ENCODE results near the gene KLHDC9.
"Not testable (repeated sequence)": the region's sequence is repeated elsewhere in the genome, so short reads cannot be mapped to it uniquely, and the experiment has no call there.

Gene KLHDC9

DNA sequence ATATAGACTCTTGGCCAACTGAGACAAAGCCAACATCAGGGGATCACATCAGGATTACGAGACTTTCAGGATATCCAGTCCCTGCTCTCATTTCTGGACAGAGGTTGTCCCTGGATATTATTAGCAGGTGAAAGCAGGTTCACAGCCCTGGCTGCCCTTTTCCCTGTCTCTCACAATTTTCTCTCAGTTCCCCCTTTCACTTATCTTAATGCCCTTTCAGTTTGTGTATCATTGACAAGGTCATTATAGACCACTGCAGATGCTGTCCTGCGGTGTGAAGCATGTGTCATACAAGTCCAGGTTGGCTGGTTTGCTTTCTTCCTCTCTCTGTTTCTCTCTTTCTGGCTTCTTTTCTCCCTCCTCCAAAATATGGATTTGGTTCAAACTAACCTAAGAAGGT is 2.1 kb upstream of the KLHDC9 start:
- DNase-seq (ENCODE audit: low read depth): no peak

DNA sequence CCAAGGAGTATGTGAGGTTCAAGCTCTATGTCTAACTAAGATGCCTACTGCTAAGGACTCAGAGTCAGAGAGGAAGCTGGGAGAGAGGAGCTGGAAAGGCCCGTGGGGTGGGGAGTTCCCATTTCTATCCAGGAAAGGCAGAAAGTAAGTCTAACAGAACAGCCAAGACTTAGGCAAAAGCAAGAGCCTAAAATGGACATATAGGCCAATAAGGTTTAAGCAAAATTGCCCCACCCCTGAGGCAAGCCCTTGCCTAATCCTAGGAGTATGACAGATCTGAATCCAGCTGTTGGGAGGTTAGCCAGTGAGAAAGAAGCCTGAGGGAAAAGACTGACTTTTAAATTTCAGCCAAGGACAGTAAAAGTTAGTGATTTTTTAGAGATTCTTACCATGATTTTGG is 1.6 kb upstream of the KLHDC9 start:
- peak; percentile 75 for DNase-seq (ENCODE audit: low read depth)

DNA sequence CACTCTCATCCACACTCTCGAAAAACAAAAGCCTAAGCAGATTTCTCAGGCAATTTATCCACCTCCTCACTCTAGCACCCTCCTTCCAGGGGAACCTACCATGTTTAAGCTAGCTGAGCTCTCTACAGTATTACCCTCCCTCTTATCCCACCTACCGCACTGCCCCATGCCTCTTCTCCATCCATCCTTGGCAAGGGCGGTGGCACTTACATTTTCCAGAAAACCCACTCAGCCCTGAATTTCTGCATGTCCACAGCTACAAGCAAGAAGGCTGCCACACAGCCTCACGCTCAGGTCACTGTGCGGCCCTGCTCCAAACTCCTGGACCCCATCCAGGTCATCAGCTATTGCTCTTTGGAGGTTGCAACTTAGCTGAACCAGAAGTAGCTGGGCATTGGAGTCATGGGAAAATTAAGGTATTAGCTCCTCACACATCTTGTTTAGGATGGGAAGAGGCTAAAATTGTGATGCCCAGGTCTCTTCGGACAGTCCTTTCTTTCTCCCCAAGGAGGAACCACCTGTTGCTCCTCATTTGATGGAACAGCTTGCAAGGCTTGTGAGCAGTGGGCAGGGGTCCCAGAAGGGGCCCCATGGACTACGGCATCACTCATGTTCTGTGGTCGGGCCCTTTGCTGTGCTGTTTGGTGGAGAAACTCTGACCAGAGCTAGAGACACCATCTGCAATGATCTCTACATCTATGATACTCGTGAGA is 1.1 kb downstream of the KLHDC9 start:
- no peak for DNase-seq (ENCODE audit: low read depth)

DNA sequence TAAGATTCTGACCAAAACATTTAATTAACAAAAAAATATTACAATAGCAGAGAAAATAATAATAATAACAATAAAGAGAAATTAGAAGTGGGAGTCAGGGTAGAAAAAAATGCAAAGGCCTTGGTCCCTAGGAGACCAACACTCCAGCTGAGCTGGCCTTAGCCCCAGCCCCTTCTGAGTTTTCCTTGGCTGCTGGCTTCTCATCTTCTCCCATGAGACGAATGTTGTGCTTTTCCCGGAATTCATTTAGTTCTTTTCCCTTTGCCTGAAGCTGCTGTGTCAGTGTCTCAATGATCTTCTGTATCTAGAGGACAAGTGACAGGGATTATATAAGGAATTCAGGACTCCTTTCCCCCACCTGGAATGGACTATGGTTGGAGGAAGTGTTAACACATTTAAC is 2.4 kb downstream of the KLHDC9 start:
- no peak for DNase-seq (ENCODE audit: low read depth)

DNA sequence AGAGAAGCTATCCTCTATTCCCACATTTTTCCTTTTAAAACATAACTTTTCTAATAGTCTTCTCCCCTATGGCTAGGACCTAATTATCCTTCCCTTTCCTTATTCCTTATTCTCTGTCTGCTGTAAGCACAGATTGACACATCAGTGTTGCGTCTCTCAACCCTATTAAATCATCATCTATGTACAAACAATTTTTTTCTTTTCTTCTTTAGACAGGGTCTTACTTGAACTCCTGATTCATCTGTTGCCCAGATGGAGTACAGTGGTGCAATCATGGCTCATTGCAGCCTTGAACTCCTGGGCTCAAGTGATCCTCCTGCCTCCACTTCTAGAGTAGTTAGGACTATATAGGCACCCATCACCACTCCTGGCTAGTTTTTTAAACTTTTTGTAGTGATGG is 8.3 kb downstream of the KLHDC9 start:
- DNase-seq (ENCODE audit: low read depth): no peak

DNA sequence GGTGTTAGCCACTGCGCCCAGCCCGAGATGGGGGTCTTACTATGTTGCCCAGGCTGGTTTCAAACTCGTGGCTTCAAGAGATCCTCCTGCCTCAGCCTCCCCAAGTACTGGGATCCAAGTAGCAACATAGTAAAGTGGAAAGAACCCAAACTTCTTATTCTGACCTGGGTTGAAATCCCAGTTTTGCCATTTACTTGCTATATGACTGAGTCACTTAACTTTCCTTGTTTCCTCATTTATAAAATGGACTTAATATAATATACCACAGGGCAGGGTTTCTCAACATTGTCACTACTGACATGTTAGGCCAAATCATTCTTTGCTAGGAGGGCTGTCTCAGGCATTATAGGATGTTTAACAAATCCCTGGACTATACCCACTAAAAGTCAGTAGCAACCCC is 13.0 kb downstream of the KLHDC9 start:
- no peak for DNase-seq (ENCODE audit: low read depth)

DNA sequence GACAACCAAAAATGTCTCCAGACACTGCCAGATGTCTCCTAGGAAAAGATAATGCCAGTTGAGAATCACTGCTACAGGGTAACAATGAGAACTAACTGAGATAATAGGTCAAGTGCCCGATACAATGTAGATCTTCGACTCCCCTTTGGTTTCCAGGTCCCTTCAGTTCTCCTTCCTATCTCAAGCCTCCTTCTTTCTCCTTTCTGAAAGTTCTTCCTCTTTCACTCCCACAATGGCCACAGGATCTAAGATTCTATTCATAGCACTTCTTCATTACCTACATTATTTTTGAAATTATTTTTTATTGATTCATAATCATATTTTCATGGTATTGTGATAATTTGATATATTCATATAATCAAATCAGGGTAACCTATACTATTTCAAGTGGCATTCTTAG is 13.4 kb downstream of the KLHDC9 start:
- no peak for DNase-seq (ENCODE audit: low read depth)

DNA sequence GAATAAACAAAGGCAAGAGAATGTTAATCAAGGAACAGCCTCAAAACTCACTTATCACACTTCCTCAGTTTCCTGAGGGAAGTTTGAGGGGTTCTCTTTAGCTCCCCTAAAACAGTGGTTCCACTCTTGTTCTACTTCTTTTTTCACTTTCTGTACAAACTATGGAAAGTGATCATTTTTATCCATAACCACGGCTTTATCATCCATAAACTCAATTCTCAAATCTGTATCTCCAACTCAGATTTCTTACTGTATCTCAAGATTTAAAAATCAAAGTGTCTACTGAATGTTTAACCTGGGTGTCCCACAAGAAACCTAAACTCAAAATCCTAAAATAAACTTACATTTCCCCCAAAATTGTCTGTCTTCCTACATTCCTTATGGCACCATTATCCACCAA is 15.8 kb downstream of the KLHDC9 start:
- no peak for DNase-seq (ENCODE audit: low read depth)

DNA sequence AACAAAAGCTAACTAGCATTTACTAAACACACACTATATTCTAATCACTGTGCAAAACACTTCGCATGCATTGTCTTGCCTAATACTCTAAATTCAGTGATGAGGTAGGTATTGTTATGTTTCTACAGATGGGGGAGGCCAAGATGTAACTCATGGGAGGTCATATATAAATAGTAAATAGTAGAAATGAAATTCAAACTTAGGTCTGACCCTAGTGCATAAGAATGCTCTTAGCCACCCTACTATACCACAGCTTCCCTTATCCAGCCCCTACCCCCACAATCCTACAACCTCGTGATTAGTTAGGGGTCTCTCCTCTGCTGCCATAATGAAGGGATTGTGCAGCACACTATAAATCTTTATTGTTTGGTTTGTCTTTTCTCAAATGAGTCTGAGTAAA is 16.4 kb downstream of the KLHDC9 start:
- no peak for DNase-seq (ENCODE audit: low read depth)

DNA sequence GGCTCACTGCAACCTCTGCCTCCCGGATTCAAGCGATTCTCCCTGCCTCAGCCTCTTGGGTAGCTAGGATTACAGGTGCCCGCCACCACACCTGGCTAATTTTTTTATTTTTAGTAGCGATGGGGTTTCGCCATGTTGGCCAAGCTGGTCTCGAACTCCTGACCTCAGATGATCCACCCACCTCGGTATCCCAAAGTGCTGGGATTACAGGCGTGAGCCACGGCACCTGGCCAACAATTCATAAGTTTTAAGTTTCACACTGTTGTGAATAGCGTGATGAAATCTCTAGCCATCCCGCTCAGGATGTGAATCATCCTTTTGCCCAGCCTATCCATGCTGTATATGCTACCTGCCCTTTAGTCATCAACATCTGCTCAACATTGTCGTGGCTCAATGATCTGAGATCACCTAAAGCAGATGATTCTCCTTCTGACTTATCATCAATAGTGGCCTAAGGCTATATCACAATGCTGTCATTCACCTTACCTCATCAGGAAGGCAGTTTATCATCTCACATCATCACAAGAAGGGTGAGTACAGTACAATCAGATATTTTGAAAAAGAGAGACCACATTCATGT is 17.1 kb downstream of the KLHDC9 start:
- no peak for DNase-seq (ENCODE audit: low read depth)

DNA sequence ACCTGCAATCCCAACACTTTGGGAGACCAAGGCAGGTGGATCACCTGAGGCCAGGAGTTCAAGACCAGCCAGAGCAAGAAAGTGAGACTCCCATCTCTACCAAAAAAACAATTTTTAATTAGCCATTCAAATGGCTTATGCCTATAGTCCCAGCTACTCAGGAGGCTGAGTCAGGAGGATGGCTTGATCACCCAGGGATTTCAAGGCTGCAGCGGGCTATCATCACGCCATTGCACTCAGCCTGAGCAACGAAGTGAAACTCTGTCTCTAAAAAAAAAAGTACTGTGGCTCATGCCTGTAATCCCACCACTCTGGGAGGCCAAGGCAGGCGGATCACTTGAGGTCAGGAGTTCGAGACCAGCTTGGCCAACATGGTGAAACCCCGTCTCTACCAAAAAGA is 17.8 kb downstream of the KLHDC9 start:
- DNase-seq (ENCODE audit: low read depth): not testable (repeated sequence)

DNA sequence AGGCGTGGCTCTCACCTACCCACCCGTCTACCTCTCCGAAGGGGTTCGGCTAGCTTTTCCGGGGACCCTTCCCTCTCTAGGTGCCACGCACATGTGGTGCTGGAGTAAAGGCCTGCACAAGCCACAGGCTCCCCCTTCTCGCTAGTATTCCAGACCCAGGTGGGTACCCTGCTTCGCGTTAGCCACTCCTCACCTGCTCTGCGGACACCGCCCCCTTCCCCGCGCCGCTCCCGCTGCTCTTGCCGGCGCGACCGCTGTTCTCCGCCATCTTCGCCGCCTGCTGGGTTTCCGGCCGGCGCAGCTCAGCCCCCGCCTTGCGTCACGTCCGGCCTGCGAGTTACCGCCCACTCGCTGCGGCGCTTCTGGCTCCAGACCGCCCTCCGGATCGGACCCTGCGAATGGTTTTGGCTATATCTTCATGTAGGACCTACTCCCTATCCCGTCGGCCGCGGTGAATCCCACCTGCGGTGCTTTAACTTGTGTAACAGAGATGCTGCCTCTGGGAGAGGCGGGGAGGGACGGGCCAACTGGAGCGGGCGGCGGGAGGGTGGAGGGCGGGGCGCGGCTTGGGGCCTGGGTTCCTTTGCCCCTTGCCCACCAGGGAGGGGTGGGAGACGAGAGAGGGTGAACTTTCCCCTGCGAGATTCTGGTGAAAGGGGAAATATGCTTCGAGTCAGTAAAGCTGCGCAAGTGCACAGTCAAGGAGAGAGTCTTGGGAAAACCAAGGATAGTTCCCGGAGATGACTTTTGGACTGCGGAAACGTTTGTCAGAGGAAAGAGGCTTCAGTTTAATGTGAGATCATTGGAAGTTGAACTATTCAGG is 19.8 kb downstream of the KLHDC9 start, which contains the start of the genes NIT1 and PFDN2:
Gene NIT1, plus strand, starts transcription at position 347 of the 823 bp plus-strand sequence. Its CDS starts 72 bp downstream, at position 419.
Gene PFDN2, minus strand, starts transcription at position 279 of the 823 bp plus-strand sequence. Its CDS starts 11 bp downstream, at position 268.
- DNase-seq (ENCODE audit: low read depth): peak; percentile 62

DNA sequence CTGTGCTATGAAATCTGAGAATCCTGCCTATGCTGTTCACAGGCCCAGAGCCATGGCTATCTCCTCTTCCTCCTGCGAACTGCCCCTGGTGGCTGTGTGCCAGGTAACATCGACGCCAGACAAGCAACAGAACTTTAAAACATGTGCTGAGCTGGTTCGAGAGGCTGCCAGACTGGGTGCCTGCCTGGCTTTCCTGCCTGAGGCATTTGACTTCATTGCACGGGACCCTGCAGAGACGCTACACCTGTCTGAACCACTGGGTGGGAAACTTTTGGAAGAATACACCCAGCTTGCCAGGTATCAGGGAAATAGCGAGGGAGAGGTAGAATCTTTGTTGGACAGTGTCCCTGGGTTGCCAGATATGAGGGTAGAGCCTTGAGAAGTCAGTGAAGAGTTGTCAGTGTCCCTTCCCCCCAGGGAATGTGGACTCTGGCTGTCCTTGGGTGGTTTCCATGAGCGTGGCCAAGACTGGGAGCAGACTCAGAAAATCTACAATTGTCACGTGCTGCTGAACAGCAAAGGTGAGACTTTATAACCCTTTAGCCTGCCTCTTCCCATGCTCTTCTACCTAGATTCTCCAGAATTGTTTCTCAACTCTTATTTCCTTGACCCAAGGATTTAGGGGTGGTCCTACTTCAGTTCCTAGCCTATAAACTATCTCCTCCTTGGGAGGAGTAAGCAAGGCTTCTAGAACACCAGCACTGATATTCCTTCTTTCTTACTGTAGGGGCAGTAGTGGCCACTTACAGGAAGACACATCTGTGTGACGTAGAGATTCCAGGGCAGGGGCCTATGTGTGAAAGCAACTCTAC is 21.1 kb downstream of the KLHDC9 start:
- peak; percentile 54 for DNase-seq (ENCODE audit: low read depth)

DNA sequence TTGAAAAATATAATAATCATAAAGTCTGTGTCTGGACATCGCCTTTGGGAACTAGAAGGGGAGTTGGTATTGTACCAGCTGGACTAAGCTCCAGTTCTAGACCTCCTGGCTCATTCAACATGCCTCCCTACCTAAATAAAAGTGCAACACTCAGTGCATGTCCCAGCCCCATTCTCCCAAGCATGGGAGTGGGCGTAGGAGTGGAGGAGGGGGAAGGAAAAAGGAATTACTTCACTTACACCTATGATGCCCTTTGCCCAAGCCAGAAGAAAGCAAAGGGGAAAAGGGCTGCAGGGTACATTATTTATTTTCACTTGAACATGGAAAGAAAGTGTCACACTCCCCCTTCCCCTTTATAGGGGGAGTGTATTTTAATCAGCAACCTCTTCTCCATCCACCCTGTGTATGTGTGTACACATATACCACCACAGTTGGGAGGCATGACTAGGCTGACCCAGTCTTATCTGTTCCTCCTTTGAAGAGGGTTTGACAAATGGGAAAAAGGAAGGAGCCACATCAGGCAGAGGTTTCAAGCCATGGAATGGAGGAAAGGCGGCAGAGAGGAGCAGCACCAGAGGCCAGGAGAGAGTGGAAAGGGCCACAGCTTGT is 23.0 kb downstream of the KLHDC9 start:
- DNase-seq (ENCODE audit: low read depth): no peak

DNA sequence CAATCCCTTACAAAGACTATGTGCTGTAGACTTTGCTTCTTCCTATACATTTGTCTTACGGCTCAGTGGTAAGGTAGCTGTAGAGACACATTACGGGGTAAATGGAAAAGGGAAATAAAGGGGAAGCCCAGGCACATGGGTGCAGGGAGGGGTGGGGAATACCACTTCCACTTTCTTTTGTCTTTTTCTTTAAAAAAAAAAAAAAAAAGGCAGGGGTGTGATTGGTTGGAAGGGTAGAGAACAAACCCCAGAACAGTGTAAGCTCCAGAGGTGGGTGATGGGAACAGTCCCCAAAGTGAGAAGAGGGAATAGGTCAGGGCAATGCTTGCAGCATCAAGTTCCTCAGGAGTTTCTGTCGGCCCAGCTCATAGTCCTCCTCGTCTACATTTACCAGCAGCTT is 23.7 kb downstream of the KLHDC9 start:
- DNase-seq (ENCODE audit: low read depth): no peak

DNA sequence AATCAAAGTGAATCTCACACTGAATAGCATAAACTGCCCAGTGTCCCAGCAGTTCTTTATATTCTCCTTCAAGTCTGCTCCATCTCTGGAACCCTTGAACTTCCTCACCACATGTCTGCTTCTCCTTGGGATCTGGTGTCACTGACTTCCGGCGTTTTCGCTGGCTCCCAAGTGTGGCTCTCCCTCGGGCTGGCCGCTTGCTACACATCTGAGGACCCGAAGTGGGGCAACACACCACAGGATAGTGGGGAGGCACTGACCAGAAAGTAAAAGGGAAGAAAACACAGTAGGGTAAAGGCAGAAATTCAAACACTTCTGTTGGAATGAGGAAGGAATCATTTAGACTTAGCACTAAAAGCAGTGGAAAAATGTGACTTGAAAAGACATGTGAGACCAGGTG is 24.8 kb downstream of the KLHDC9 start:
- DNase-seq (ENCODE audit: low read depth): no peak

DNA sequence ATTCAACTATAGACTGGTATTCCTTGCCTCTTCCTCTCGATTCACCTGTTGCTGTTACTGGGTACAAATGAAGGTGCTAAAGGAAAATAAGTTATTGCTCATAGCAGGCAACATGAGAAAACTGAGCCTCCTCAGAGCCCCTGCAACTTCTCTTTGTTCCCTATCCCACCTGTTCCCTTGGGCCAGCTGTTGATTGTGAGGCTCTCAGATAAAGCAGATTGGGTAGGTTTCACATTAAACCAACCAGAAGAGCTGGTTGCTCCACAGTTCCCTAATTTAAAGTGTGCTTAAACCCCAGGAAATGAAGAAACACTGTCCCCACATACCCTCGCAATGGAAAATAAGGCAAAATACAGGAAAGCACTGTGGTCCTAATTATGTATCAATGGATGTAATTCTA is 29.5 kb downstream of the KLHDC9 start:
- no peak for DNase-seq (ENCODE audit: low read depth)

DNA sequence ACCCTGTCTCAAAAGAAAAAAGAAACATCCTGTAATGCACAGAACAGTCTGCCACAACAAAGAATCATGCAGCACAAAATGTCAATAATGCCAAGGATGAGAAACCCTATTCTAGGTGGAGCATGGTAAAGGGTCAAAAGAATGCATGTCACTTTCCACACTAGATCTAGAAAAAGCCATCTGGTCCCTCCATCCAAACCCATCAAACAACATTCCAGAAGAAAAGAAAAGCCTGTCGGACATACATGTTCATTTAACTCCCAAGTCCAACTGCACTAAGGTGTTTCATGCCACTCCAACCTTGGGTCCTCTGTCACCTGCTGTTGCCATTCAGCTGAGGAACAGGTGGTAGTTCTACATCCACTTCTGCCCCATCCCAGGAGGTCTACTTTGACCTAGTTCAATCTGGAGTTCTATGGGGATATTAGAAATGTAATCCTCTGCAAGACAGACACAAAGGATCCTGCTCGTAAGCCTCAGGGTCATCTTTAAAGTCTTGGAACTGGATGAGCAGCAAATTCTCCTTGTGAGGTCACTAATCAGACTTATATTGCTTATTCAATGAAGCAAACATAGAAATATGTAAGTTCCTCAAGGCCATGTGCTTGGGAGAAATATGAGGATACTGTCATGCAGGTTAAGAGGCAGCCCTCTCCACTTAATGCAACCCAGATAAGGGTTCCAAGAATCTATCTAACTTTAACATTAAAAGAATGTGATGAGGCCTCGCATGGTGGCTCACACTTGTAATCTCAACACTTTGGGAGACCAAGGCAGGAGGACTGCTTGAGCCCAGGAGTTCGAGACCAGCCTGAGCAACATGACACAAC is 30.6 kb downstream of the KLHDC9 start:
- no peak for DNase-seq (ENCODE audit: low read depth)

DNA sequence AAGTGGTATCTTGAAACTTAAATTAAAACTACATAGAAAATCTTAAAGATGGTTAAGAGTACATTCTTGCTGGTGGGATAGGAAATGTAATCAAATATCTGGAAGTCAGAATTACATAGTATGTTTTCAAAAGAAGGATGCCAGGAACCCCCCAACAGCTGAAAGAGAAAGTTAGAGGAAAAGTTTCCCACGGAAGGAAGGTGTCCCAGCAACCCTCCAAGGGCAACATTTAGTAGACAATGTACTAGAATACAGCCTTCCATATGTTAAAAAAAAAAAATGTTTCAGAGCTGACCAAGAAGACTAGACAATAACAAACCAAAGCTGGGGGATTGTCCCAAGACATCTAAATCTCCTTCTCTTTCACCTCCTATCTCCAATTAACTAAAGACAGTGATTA is 32.1 kb downstream of the KLHDC9 start:
- no peak for DNase-seq (ENCODE audit: low read depth)

DNA sequence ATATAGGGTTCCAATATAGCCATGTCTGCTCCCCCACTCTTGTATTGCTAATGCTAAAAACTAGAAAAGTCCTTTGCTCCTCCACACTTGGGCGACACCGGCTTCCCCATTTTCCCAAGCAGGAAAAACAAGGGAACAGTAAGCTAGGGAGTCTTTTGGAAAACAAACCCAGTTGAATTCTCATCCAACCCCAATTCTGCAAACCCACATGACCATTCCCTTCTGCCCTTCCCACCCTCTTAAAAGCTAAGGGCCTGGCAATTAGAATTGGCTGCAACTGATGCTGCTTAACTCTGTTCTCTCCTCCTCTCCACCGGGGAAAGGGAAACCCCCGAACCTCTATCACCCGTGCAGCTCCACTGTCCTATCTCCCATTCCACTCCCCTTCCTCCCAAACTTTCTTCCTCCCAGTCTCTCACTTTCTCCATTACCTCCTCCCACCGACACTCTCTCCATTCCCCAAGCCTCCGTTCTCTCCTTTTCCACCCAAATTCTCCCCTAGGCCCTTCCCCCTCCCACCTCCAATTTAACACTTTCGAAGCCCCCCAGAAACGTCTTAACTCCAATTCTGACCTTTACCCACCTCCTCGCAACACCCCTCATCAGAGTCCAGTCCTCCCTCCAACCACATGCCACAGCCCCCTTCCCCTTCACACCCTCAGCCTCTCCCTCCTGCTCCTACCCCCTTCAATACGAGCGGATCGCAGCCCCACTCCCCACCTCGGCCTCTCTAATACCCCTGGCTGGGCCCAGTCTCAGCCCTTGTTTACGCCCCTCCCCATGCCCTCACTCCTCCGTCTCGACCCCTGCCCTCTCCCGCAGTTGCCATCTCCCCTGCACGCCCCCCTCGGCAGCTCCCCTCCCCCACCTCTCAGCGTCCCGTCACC is 33.6 kb downstream of the KLHDC9 start:
- DNase-seq (ENCODE audit: low read depth): peak; percentile 43

All from stromal cell of bone marrow (primary cell).